HG03066 (cell line): ENCODE data around the gene DDX41.

Source experiments
- ATAC-seq: cut with Tn5 transposase; IDR thresholded peaks from one replicate; pipeline ENCODE4 v1.9.1; 2021; ENCODE audit warnings: low read depth; ENCODE audit not compliant: unreplicated experiment

The DDX41 gene

DNA sequence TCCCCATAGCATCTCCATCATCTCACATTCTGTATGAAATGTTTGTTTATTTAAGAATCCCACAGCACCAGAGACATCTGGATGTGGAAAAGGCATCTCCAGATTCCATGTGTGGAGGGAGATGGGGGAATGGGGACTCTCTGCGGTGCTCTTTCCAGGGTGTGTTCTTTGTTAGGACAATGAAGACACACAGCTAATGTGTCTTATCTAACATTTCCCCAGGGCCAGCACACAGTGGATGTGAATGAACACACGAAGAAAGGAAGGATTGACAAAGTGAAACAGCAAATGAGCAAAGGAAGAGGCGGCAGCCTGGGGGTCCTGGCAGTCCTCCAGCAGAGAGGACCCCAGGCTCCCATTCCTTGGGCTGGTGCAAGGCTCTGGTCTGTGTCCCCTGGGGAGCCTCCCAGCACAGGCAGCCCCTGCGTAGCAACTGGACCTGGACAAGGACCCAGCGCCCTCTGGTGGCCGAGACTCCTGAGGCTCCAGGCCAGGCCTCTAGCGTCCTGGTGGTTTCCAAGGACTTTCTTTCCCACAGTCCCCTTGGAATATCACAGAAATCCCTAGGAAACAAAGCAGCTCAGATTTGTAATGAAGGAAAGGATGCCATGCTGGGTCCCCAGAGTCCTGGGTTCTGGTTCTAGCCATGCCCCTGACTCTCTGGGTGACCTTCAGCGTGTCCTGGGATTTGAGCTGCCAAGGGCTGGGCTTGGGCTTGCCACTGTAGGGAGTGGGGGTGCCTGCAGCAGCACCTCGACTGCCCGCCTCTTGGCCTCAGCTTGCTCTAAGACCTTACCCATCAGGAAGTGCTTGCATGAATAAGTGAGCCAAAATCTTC lies 15.9 kb downstream of the DDX41 start:
- no peak for ATAC-seq

- ATAC-seq = no peak
Measured at GRCh38 chr5:177499842-177500241, 16.9 kb downstream of the DDX41 start.

- peak; percentile 14 for ATAC-seq
Measured at GRCh38 chr5:177498013-177498787, 18.6 kb downstream of the DDX41 start.

DNA sequence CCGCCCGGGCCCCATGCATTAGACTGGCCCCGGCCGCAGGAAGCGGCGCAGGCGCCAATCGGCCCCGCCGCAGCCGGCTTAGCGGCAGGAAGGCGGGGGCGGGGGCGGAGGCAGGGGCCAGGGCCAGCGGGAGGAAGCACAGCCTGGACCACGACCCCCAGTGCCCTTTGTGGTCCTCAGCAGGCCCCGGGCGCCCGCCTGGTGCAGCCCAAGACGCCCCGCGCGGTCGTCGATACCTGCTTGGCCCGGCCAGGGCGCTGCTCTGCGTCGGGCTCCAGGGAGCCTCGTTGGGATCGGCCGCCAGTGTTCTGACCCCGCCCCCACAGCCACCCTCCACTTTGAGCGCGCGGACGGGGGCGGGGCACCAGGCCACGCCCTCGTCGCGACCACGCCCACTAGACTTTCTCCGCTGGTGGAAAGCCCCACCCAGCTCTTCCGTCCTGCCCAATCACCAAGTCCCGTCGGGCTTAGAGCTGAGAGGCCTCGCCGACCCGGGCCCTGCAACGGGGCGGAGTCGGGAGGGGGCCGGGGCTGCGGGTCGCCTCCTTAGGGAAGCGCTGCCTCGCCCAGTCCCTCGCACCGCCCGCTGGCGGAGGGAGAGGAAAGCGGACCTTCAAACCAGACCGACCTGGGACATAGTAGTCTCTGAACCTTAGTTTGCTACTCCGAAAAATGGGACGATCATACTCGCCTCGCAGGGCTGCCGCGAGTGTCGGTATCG lies 19.3 kb downstream of the DDX41 start, which contains the start of gene PDLIM7:
TSS of gene PDLIM7 (minus strand) at position 313 of the 721 bp plus-strand sequence. CDS start 1,092 bp downstream, outside the sequence.
- ATAC-seq = peak; percentile 69

- ATAC-seq = no peak
Measured at GRCh38 chr5:177496727-177497291, 20.0 kb downstream of the DDX41 start.

DNA sequence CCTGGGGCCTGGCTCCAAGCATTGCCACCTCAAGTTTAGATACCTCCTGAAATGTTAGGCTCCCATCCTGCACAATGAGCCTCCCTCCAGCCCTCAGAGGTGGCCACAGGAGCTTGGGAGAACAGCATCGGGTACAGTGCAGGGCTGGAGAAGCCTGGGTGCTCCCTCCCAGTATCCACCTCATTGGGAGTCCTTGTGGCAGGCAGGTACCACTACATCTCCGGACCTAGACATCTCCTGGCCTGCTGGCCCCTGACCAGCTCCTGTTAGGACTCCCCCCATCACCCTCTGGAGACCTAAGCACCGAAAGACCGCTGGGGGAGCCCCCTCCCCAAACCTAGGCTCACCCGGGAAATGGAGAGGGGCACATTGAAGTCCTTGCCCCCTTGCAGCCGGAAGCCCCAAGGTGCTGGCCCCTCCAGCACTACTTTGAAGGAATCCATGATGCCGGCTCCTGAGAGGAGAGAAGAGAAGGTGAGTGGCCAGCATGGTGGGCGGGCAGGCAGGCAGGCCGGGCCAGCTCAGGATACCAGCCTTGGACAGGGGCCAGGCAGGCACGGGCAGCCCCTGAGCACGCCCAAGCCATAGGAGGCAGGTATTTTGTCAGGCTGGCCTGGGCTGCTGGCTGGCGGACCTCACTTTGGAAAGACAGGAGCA lies 20.6 kb downstream of the DDX41 start:
- no peak for ATAC-seq

DNA sequence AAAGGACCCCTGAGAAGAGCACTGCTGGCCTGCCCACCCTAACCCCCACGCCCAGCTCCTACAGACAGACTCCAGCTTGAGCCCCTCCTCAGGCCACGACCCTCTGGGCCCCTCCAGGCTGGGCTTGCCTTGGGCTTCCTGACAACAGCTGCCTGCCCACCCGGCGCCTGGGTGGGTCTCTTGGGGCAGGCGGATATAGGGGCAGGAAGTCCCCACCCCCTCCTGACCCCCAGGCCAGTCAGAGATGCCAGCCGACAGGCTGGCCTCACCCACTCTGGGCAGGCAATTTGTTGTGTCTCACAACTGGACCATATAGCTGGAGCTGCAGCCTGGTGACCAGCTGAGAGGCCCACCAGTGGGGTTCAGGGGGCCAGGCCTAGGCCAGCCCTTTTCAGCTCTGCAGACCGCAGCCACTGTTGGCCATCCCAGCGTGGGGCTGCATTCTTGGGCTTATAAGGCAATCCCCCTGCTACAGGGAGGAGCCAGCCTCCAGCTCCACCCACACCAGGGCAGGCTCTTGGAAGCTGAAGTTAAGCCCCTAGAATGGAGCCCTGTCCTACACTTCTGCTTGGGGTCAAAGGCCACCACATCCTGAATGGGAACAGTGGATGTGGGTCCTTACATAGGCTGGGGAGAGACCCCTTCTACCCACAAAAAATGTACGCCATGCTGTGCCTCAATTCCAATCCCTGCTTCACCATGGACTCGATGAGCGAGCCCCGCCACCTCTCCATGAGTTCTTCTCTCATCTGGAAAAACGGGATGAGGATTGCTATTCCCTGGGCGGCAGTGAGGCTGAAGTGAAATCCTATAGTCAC lies 21.3 kb downstream of the DDX41 start:
- no peak for ATAC-seq

DNA sequence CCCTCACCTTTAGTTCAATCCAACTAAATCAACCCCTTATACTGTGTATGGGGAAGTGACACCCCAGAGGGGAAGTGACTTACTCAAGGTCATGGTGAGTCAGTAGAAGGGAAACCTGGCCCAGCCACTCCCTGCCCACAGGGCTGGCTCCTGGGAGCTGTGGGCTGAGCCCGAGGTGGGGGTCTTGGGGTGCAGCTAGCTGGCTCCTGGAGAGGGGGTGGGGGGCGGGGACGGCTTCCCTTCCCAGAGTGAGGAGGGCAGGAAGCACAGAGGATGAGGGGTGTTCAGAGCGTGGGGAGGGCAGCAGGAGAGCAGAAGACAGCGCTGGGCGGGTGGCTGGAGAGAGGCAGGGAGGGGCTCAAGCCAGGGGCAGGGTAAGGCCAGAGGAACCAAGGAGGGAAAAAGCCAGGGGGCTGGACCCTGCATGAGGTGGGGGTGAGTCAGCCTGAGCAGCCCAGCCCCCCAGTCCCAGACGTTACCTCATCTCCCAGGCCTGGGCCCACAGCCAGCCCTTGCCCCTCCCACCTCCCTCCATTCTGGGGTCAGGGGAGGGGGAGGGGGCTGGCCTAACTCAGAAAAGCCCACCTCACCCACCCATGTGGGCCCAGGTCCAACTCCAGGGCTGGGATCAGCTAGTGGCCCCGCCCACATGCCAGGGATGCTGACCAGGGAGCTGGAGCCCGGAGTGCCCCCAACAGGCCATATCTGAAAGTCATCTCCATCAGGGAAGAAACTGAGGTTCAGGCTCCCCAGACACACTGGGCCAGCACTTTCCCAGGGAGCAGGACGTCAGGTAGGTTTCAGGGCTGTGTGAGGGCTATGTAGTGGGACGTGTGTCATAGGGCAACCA lies 22.2 kb downstream of the DDX41 start:
- ATAC-seq = no peak

GRCh38 chr5:177493795-177494345 lies 22.9 kb downstream of the DDX41 start:
- ATAC-seq = no peak

DNA sequence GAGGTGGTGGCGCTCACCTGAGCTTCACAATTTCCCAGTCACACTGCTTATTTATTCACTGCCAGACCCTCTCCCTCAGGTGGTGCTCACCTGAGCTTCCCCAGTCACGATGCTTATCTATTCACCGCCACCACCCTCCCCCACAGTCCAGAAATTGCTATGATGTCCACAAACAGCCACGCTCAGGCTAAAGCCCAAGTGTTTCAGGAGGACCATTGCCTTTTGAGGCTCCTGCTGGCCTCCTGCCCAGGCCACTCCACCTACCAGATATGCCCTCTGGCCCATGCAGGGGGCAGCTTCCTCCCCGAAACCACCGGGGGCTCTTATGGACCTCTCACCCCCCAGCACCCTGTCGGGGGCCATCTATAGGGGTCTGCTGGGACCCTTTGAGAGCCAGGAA lies 23.9 kb downstream of the DDX41 start:
- ATAC-seq = no peak

DNA sequence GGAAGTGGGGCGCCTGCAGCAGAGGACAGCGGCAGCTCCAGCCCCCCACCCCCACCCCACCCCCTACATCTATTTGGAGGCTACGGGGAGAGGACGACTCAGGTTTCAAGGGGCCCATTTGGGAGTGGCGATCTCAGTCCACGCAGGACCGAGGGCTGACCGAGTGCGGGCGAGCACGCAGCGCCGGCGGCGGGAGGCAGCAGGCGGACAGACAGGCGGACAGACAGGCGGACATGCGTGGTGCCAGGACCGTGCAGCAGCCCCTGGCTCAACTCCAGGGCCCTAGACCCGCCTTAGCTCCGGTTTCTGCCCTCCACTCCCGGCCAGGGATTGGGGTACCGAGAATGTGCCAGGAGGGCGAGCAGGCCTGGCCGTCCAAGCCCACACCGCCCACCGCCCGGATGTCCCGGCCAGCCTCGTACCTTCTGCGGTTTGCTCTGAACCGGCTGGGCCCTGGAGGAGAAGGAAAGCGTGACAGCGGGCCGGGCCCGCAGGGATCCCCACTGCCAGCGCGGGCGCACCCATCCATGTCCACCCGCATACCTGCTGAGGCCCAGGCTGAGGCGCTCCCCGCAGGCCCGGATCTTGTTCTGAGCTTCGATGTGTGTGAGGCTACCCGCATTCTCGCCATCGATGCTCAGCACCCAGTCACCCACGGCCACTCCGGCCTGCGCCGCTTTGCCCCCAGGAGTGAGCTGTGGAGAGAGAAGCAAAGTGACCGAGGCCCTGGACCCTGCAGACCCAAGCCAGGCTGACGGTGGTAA lies 24.6 kb downstream of the DDX41 start:
- no peak for ATAC-seq

DNA sequence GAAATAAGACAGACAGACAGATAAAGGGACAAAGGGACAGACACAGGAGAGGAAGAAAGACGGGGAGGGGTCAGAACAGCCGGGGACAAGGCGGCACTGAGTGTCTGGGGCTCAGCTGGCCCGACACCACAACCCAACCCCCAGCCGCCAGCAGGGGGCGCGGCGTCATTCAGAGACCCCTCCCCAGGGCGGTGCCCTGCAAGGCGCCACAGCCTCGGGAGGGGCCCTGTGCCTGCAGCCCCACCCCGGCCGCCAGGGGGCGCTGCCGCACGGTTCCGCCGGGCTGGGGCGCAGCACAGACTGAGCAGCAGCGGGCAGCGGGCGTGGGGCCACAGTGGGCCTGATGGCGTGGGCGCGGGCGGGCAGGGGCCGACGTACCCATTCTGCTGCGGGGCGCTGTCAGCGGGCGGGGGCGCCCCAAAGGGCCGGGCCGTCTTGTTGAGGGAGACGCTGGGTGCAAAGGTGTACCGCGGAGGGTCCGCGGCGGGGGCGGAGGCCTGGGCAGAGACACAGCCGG lies 25.3 kb downstream of the DDX41 start:
- no peak for ATAC-seq

DNA sequence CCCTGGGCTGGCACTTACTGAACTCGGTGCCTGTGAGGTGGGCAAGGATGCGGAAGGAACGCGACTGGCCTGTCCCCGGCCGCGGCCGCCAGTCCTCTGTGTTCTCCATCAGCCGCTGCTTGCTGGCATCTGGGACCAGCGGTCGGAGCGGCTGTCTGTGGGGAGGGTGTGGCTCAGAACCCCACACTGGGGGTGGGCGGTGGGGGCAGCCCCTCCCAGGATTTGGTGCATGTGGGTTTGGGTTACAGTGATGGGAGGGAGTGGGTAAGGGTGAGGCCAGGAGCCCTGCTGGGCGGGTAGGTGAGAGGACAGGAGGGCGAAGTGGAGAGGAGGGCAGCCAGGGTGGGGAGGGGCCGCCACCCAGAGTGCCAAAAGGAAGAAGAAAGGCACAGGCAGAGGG lies 25.8 kb downstream of the DDX41 start:
- no peak for ATAC-seq

DNA sequence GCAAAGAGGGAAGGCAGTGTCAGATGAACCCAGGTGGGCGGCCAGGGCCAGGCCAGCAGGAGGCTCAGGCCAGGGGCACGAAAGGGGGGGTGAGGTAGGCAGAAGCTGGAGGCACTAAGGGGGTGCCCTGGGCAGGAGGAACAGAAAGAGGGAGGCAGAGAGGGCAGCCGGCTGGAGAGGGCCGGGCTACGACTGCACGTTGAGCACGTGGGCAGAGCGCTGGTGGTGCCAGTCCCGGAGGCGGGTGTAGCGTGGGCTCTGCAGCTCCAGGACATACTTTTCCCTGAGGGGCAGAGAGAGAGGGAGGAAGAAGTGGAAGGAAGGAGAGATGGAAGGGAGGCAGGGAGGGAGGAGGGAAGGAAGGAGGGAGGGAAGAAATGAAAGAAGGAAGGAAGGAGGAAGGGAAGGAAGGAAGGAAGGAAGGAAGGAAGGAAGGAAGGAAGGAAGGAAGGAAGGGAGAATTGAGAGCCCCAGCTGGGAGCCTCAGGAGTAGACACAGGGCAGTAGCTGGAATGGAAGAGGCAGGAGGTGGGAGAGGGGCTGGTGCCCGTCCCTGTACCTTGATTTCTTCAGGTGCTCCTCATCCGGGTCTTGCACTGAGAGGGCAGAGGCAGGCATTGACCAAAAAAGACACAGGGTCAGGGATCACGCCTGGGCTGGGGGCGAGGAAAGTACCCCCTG lies 26.3 kb downstream of the DDX41 start:
- ATAC-seq = no peak

DNA sequence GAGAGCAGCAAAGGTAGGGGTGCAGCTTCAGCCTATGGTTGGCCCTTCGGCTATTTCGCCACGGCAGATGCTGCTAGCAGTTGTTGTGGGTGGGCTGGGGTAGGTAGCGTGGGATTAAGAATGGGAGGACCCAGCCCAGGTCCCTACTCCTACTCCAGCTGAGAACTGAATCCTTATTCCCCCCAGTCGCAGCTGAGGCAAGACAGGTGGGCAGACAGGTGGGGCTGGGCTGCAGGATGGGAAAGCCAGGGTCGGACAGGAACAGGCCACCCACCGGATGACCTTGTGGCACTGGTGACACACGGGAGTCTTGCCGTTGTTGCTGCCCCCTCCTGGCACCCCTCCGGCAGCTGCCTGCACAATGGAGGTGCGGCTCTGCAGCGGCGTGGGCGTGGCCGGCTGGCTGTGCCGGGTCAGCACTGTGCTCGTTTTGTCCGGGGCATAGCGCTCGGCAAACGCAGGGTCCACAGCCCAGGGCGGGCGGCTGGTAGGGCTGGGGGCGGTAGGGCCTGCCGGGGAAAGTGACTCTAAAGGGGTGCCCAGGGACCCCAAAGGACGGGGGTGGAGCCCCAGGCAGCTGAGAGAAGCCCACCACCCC lies 27.5 kb downstream of the DDX41 start:
- no peak for ATAC-seq

GRCh38 chr5:177487975-177488374 lies 28.8 kb downstream of the DDX41 start:
- ATAC-seq = no peak
